ENCODE data around the gene SH3D19. TPM values are rescaled to one million over a fixed set of nuclear protein-coding genes. Genes with fewer than 3 reads are reported as not detected.

The SH3D19 gene
- total RNA-seq, 4 donors from 2014 or later: 35.6 to 73.1 (median 50.5) TPM

GRCh38 chr4:151231915-151232595 is 93.3 kb downstream of the SH3D19 start:
- no peak for TF ChIP-seq POLR2A (IDR thresholded peaks at IDR 0.05)
- no peak for TF ChIP-seq CTCF (IDR thresholded peaks at IDR 0.05 in 4 of 5, conservative IDR thresholded peaks at IDR 0.05 in 1 of 5)
- no peaks in the 10 kb centered on the region for H3K27me3 ChIP-seq
- intact Hi-C loops (cut with DNase I; ENCODE audit: low total_unique reads): no loop called here
- in situ Hi-C loops (cut with MboI; ENCODE audit: low sequenced_read_pairs in 4 of 4): no loop called here
- H3K27ac ChIP-seq: no peak overlapping the region
- DNase-seq: no peak
- ATAC-seq: no peak
- peaks cover 0 to 17% of the 10 kb centered on the region in 2 donors for H3K4me1 ChIP-seq
- H3K4me3 ChIP-seq: no peak overlapping the region
- H3K9me3 ChIP-seq: no peaks in the 10 kb centered on the region
- no peaks in the 10 kb centered on the region for H3K36me3 ChIP-seq

DNA sequence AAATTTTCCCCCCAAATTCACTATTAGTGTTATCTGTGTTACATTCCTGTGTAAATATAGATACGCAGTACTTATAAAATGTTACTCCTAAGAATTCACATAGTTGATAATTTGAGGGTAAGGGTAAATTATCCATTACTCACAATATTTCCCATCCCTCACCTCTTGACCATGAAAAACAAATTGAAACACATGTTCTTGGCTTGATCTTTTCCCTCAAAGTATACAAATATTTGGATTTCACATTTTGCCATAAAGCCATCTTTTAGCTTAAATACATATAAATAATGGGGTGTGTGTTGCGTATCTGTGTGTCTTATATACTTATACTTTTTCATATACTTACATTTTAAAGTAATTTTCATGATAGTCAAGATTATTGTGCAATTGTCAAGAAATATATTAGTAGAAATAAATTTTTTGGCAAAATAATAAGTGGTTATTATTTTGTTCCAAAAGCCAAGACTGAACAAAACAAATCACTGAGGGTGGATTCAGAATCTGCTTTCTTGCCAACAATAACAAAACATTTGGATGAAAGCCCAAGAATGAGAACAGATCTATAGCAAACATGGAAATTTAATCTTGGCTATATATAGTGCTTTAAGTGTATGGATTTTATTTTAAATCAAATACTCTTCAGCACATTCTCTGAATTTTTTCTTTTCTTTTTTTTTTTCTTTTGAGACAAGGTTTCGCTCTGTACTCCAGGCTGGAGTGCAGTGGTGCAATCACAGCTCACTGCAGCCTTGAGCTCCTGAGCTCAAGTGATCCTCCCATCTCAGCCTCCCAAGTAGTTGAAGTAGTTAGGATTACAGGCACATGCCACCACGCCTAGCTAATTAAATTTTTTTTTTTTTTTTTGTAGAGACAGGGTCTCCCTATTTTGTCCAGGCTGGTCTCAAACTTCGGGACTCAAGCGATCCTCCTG is 97.0 kb downstream of the SH3D19 start:
- peaks cover 0 to 25% of the 10 kb centered on the region in 2 donors for H3K4me1 ChIP-seq
- no peaks in the 10 kb centered on the region for H3K9me3 ChIP-seq
- no peaks in the 10 kb centered on the region for H3K36me3 ChIP-seq
- intact Hi-C loops (cut with DNase I; ENCODE audit: low total_unique reads) (no loop called here), in situ Hi-C loops (cut with MboI; ENCODE audit: low sequenced_read_pairs in 4 of 4) (no loop called here)
- H3K4me3 ChIP-seq: peak overlapping the region in 3 of 4 donors; percentile 1 to 31 (median 5)
- TF ChIP-seq CTCF (IDR thresholded peaks at IDR 0.05 in 4 of 5, conservative IDR thresholded peaks at IDR 0.05 in 1 of 5) (no peak), POLR2A (IDR thresholded peaks at IDR 0.05) (no peak)
- H3K27ac ChIP-seq: peak overlapping the region; percentile 50 to 59 (median 54)
- ATAC-seq: no peak
- no peak for DNase-seq
- H3K27me3 ChIP-seq: no peaks in the 10 kb centered on the region

GRCh38 chr4:151227731-151228130 is 97.7 kb downstream of the SH3D19 start:
- peak overlapping the region; percentile 50 to 59 (median 54) for H3K27ac ChIP-seq
- peak; percentile 64 to 69 for ATAC-seq
- TF ChIP-seq CTCF (IDR thresholded peaks at IDR 0.05 in 4 of 5, conservative IDR thresholded peaks at IDR 0.05 in 1 of 5): no peak
- TF ChIP-seq POLR2A (IDR thresholded peaks at IDR 0.05): peak in 1 of 2 donors; percentile 14
- intact Hi-C loops (cut with DNase I; ENCODE audit: low total_unique reads): no loop called here
- H3K4me3 ChIP-seq: peak overlapping the region; percentile 1 to 31 (median 13)
- in situ Hi-C loops (cut with MboI; ENCODE audit: low sequenced_read_pairs in 4 of 4): no loop called here
- peak; percentile 50 to 63 for DNase-seq
- no peaks in the 10 kb centered on the region for H3K9me3 ChIP-seq
- H3K4me1 ChIP-seq: peaks cover 0 to 24% of the 10 kb centered on the region in 2 donors
- H3K36me3 ChIP-seq: no peaks in the 10 kb centered on the region
- H3K27me3 ChIP-seq: no peaks in the 10 kb centered on the region

DNA sequence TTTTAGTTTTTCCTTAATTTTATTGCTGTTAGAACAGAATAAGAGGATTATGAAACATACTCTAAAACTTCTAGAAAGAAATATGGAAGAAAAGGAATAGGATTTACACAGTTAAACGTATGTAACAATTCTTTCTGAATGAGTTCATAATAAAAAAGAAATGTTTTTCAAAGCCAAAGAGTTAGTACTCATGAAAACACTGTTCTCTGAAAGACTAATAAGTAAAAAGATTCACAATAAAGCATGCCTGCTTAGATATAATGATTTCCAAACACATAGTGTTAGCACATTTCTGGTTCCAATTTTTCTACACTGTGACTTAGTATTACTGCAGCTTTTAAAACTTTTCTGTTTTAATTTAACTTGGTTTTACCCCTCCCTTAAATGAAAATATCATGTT is 98.2 kb downstream of the SH3D19 start:
- peaks cover 0 to 19% of the 10 kb centered on the region in 2 donors for H3K4me1 ChIP-seq

More for the DNA sequence above, 98.2 kb downstream of the SH3D19 start:
- Histone ChIP-seq H3K27me3 (no peaks in the 10 kb centered on the region), H3K4me3 (peak overlapping the region in 2 of 4 donors; percentile 21 to 31), H3K36me3 (no peaks in the 10 kb centered on the region), H3K9me3 (no peaks in the 10 kb centered on the region), H3K27ac (peak overlapping the region; percentile 50 to 59 (median 54))
- no peak for DNase-seq
- in situ Hi-C loops (cut with MboI; ENCODE audit: low sequenced_read_pairs in 4 of 4): no loop called here
- no peak for ATAC-seq
- no peak for TF ChIP-seq POLR2A (IDR thresholded peaks at IDR 0.05)
- TF ChIP-seq CTCF (IDR thresholded peaks at IDR 0.05 in 4 of 5, conservative IDR thresholded peaks at IDR 0.05 in 1 of 5): no peak
- intact Hi-C loops (cut with DNase I; ENCODE audit: low total_unique reads): no loop called here
